HG02678 (cell line): Measurements from ENCODE around the gene SAMD4A.
A peak's percentile ranks its signal among the peaks of the same experiment; 100 is the strongest.
"Not testable (repeated sequence)": the region's sequence is repeated elsewhere in the genome, so short reads cannot be mapped to it uniquely, and the experiment has no call there.

Experiments used
- ATAC-seq: cut with Tn5 transposase; IDR thresholded peaks from one replicate; pipeline ENCODE4 v1.9.1; 2021; ENCODE audit warnings: mild to moderate bottlenecking, moderate library complexity; ENCODE audit not compliant: unreplicated experiment

The SAMD4A gene

DNA sequence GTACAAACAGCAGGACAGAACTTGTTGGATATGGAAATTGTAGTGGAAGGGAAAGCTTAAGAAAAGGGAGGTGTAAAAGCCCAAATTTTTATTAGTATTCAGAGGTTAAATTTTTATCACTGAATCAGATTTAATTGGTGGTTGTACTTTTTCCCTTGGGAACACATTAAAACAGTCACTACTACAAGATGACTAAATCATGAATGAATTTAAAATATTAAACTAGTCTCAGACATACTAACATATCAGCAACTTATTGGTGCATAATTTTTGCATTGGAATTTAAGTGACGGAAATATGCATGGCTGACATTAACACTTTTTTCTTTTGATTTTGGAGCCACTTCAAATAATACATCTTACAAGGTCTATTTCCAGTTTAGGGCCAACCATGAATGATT is 27.6 kb downstream of the SAMD4A start:
- no peak for ATAC-seq

DNA sequence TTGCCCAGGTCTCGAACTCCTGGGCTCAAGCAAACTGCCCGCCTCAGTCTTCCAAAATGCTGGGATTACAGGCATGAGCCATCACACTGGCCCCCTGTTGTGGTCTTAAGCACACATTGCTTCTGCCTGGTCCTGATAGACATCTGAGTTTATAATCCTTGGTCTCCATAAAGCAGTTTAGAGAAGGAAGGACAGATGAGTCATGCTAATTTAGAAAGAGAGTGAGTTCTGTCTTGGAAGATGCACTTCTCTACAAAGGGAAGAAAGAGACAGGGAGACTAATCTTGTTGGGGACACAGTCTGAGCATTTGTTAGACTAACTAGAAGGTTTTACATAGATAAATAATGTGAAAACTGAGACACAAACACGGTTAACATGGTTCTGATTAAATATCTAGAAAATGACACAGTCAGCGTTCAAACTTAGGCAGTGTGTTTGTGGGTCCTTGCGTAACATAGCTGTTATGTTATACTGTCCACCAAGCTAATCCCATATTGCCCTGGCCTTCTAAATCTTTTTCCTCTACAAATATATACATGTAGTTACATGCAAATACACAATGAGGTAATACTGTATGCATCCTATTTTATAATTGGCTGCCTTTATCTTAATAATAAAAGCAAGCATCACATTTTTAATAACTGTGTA is 31.0 kb downstream of the SAMD4A start:
- no peak for ATAC-seq

DNA sequence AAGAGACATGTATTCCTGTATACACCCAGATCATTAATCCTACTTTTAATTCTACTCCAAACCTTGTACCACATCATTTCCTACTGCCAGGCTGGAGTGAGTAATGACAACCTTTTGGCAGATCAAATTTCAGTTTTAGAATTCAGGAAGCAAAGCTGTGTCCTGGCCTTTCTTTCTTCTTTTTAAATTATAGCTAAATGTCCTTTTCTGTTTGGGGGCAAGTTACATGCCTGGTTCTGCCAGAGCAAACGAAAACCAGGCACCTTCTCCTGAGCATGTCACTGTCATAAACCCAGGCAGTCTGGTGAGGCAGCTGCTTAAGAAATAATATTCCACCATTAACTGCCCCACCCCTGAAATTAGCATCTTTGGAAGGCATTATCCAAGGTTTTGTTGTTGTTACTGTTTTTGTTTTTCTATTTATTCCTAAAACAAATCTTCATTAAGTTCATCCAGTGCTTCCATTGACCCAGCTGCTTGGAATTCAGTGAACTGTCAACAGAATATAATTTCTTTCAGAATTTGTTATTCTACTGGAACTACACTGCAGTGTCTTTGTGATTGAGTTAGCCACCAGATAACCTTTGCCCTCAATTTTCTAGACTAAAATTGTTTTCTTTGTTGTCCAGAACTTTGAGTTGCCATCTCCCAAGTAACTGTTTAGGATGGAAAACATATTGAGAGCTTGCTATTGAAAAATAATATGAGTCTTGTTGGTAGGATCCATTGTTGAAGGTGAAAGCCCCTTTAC is 33.2 kb downstream of the SAMD4A start:
- ATAC-seq: no peak

DNA sequence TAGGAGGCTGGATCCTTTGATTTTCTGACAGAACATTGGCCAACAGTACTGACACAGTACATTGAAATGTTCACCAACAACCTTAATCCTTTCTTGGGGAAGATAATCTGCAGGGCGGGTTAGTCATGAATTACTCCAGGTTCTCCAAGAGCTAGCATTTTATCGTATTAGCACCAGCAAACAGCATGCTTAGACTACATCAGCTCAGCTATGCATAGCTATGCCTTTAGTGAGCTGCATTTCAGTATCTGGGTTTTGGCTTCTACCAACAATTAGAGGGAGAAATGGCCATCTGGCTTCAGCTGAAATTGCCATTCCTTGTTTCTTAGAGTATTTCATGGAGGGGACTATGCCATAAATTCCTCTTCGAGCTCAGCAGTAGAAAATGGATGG is 33.8 kb downstream of the SAMD4A start:
- no peak for ATAC-seq

DNA sequence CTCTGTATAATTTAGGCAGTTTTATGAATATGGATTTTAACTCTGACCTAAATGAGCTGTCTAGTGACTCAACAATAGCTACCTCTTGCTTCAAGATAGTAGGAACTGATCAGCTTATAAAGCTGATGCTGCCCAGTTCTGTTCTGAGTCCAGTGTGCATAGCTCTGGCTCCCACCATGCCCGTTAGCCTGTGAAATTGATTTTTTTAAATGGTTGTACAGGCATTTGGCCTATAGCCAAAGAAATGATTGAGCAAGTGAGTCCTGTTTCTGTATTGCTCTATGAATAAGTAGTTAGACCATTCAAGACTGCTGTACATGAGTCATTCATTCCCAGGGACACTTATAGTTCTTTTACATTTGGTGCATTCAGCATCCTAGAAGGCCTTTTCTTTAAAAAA is 36.4 kb downstream of the SAMD4A start:
- ATAC-seq: no peak

DNA sequence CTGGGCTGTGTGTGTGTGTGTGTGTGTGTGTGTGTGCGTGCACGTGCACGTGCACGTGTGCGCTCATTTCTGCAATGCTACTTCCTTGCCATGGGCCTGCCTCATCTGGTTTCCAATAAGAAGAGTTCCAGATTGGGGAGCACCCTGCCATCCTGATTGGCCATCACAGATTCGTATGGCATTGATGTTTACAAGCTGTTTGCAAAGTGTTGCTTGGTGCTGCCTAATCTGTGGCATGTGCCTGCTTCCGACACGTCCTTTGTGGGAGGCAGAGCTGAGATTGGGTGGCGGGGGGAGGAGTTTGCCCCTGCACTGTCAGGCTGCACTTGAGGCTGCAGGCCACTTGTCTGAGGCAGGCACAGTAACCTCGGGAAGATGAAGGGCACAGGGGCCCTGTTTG is 39.2 kb downstream of the SAMD4A start:
- no peak for ATAC-seq

DNA sequence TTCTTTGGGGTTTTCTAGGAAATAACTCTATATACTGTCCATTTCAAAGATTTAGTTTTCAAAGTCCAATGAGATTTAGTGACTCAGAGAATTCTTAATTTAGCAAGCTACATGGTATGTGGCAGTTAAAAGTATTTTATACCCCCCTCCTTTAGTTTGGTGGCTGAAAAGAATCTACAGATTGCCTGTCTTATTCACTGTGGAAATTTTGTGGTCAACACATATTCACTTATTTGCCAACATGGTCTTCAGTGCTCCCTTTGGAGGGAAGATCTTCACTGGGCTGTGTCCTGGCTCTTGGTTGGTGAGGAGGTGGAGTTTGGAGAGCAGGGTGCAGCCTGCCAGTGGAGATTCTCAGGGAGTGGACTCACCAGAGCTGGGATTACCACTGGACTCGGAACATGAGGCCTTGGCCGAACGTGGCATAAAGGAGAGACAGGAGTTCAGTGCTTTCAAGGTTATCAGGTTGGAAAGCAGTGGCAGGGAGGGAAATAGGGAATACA is 39.8 kb downstream of the SAMD4A start:
- ATAC-seq: no peak

DNA sequence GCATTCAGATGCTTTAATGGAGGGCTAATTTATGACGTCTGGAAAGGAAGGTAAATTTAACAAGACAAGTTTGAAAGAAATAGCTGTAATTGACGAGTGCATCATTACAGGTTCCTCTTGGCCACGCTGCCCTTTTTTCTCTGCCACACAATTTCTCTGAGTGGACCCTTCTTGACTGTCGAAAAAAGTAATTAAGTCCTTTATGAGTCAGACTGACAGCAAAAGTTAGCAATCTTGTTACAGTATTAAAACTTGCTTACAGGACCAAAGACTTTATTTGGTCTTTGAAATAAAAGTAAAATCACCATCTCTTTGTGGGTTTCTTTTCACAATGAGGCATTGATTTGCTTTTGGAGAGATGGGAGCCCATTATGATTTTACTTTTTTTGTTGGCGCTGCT is 42.6 kb downstream of the SAMD4A start:
- ATAC-seq: no peak

DNA sequence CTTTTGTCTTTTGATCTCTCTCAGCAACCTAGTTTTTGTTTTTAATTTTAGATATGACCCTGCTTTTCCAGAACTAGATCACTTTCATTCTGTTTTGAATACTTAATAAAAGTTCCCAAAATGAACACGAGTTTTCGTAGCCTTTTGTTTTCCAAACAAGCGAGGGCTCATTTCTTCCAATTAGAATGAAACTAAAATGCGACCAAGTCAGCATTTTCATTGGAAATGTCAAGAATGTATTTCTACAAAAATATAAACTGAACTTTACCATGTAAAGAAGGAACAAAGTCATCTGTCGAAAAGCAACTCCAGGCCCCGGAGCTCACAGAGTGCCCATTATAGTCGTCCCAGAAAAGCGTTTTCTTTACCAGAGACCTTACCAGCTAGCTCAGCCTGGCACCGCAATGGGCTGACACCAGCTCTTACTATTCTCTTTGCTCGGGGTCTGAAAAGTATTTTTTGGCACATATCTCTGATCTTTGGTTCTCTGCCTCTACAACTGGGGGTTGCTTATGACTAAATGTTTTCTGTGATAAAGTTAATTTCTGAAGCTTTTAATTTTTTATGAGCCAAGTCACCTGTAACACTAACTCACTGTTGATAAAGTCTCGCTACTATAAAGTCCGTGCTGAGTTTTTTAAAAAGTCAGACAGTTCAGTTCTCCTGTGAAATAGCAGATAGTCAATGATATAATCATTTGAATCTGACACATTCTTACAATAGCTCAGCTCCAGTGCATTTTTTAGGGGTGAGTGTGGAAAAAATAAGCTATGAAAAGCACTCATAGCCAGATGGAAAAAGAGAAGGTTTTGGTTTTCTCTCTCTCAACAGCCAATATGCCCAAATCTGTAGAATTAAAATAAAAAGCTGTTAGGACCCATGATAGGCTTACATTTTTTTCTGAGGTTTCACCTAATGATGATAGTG is 43.4 kb downstream of the SAMD4A start:
- no peak for ATAC-seq

DNA sequence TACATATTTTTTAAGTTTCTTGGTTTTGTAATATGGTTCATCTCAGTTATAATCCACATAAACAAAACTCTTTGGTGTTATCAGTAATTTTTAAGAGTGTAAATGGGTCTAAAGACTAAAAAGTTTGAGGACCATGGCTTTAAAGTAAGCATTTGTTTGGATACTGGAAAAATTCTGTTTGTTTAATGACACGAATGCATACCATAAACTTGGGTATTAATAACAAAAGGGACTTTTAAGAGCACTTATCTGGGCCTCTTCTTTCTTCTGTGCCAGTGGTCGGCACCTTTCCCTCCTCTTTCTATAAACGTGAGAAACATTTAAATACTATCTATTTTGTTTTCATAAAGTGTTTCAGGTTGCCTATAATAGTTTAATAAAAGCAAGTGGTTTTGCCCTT is 47.4 kb downstream of the SAMD4A start:
- ATAC-seq: no peak

DNA sequence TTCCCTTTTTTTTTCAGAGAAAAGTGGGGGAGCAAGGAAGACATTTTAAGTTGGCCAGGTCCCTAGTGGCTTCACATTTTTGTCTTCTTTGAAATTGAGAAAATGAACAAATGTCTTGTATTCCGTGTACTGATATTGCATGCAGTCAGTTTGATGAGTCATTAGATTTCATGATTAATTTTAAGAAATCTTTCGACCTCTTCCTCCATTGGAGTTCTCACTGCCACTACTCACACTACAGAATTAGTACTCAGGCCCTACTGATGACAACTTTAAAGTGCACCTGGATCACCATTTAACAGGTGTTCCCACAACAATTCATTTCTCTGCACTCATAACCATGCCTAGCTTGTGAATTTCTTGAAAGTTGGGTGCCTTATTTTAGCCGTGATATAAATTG is 50.5 kb downstream of the SAMD4A start:
- no peak for ATAC-seq

DNA sequence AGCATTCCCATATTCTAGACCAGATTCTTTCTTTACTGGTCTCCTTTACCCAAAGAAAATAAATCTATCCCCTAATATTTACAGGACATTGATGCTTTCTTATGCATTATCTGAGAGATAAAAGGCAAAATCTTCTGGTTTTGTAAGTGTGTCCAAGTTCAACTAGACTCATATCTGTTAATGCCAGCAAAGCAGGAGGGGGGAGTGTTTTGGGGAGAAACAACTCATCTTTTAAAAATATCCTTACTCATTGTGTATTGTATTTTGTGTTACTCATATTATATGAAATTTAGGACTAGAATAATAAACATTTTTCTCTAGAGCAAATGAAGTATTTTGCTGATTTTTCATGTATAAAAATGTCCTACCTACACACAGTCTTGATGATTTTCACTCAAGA is 54.8 kb downstream of the SAMD4A start:
- no peak for ATAC-seq

DNA sequence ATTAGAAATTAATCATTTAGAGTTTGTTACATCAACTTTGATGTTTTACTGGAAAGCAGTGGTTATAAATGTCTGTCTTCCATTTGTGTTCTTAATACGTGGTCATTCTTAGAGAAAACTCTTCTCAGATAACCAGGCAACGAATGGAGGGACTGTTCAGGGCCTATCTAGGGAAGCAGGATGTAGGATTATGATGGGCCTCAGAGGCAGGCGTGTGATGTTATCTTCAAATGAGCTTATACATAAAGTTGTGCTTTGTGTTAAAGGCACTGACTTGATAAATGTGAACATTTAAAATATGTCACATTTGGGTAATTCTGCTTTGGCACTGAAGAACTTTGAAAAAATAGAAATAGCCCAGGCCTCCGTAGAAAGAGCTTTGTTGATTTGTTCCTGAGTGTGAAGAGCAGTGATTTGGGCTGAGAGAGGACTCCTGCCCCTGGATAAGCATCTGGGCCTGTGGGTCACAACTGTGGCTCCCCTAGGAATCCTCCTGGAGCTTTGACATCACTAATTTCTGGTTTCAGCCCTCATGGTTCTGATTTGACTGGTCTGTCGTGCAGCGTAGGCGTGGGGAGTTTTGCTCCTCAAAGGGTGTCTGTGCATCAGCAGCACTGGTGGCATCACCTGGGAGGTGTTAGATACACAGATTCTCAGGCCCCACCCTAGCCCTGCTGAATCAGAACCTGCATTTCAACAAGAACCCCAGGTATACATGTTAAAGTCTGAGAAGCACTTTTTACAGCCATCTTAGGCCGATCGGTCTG is 55.4 kb downstream of the SAMD4A start:
- peak; percentile 80 for ATAC-seq

DNA sequence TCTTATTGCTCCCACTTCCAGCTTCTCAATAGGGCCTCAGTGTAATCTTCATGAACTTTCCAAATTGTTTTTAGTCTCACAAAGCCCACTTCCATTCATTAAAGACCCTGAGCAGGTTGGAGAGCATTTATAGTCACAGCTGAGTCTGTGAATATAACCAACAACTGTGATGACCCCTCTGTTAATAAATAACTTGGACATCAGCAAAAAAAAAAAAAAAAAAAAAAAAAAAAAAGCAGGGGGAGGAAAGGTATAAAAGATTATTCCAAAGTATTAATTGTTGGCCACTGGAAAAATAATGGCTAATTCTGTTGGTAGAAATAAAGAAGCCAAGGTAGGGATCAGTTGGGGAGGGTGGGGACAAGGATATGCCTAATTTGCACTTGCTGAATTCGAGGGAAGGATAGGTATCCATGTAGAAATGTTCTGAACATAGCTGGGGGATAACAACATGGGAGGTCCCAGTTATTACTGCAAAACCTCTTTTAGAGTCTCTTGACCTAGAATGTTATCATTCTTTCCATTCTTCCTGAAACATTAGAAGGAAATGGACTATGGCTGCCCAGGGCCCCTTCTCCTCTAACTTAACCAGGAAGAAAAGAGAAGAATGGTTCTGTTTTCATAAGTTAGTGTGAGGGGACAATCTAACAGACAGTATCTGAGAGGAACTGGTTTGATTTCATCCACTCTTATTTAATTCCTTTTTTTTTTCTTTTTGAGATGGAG is 56.5 kb downstream of the SAMD4A start:
- ATAC-seq: no peak

DNA sequence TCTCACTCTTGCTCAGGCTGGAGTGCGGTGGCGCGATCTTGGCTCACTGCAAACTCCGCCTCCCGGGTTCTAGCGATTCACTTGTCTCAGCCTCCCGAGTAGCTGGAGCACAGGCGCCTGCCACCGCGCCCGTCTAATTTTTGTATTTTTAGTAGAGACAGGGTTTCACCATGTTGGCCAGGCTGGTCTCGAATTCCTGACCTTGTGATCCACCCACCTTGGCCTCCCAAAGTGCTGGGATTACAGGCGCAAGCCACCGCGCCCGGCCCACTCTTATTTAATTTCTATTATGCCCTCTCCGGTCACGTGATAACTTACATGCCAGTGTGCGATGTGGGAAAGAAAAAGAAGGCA is 57.1 kb downstream of the SAMD4A start:
- ATAC-seq: not testable (repeated sequence)

DNA sequence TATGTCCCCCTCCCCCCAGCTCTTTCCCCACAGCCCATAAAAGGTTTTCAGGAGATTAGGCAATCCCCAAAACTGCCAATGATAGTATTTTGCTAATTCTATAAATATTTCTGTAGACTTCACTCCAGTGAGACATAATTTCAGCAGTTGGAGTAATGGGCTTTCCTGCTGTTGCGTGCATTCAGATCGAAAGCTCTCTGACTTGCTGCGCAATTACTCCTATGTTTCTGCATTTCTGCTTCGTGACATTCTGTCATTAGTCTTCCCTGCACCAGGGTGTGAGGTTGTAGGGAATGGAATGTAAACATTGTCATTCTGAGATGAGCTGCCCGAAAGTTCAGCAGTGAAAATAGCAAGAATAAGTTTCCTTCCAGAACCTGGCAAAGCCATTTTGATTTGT is 58.2 kb downstream of the SAMD4A start:
- no peak for ATAC-seq

DNA sequence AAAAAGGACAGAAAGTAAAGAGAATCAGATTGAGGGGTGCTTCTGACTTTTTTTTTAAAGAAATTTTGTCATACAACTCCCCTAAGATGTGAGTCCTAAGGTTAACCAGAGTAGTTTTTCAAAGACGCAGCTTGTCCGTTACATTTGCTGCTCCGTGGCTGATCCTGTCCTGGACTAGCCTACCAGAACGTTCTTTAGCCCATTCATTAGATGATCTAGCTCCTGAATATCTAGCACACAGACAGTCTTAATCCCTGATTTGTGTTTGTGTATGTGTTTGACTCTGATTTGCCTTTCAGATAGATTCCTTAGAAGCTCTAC is 60.3 kb downstream of the SAMD4A start:
- peak; percentile 16 for ATAC-seq

DNA sequence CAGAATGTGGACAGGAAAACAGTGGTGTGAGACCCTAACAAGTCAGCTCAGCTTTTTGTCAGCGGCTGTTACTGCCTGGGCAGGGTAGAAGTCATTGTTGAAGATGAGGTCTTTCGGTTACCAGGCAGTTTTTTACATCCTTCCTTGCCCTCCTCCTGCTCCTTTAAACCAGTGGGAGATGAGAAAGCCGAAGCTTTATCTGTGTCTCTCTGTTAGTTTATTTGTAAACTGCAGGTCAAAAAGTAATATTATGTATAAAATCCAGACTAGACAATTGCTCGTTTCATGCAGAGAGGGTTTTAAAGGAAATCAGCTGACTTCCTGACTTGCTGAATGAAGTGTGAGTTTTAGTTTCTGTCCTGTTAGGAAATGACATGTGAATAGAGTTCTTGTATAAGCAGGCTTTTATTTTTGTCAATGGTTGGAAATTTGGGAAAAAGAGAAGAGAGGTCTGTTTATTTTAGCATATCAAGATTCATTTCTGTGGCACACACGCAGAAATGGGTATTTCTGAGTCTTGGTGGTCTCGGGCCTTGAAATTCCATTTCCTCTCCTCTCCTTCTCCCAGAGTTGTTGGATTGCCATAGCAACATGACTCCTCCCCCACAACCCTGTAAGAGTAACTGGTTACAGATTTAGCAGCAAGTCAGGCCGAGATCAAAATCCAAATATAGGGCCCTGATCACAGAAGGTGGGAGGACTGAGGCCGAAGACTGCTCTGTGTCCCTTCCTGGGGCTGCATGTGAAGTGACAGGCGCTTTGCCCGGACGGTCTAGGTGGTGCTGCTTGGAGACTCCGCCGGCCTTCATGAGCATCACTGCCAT is 60.8 kb downstream of the SAMD4A start:
- peak; percentile 74 for ATAC-seq

DNA sequence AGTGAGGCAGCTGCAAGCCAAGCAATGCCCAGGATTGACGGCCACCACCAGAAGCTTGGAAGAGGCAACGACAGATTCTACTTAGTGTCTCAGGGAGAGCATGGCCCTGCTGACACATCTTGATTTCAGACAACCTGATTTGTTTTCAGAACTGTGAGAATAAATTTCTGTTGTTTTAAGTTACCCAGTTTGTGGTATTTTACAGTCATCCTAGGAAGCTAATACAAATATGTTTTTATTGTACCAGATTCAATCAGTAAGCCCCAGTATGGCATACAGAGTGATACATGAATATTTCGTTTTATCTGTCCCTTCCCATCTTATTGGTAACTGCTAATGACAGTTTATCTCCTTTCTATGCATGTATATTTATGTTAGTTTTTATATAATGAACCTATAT is 62.3 kb downstream of the SAMD4A start:
- ATAC-seq: no peak
